Measurements from ENCODE around the gene KLHDC2.

KLHDC2 gene

GRCh38 chr14:49770212-49770817 is 2.4 kb downstream of the KLHDC2 start:
- Histone ChIP-seq H3K9me3 (ENCODE audit: control insufficient read depth, insufficient read depth, low read depth, low read length) (no peaks in the 10 kb centered on the region), H3K27ac (ENCODE audit: extremely low read depth, low read depth, low read length) (peak overlapping the region; percentile 55), H3K4me1 (ENCODE audit: control insufficient read depth, insufficient read depth, low read length) (peaks cover 18% of the 10 kb centered on the region), H3K4me3 (ENCODE audit: low read depth, low read length) (peak overlapping the region; percentile 3), H3K36me3 (ENCODE audit: control insufficient read depth in 2 of 2, insufficient read depth in 1 of 2, low read length in 2 of 2) (peaks cover 21% of the 10 kb centered on the region in 2 experiments)
- ChIA-PET CTCF (interaction anchor here (0.6 to 4.0 kb wide), 3 partner anchors 41 to 141 kb away, joined by 3 to 16 read pairs (median 4); partner anchors contain the start of gene DNAAF2), POLR2A (interaction anchor here (0.5 to 3.9 kb wide), 3 partner anchors 47 to 150 kb away, joined by 3 to 20 read pairs (median 4); partner anchors contain the start of genes MGAT2 and RPL36AL)
- TF ChIP-seq ZNF398 (tag by site-specific recombination; IDR thresholded peaks at IDR 0.05) (no peak), ZNF544 (tag by site-specific recombination; IDR thresholded peaks at IDR 0.05) (no peak), ZNF114 (tag by site-specific recombination; IDR thresholded peaks at IDR 0.05) (no peak), ZNF639 (tag by site-specific recombination; IDR thresholded peaks at IDR 0.05) (no peak), ZNF561 (tag by site-specific recombination; IDR thresholded peaks at IDR 0.05; ENCODE audit: borderline replicate concordance) (no peak), ZFP37 (tag by site-specific recombination; IDR thresholded peaks at IDR 0.05) (no peak), ZFP69B (tag by site-specific recombination; IDR thresholded peaks at IDR 0.05) (peak; percentile 83), ZNF341 (tag by site-specific recombination; IDR thresholded peaks at IDR 0.05; ENCODE audit: low read depth) (peak; percentile 56), ZIC2 (tag by site-specific recombination; IDR thresholded peaks at IDR 0.05) (peak; percentile 20; the same call in 1 of the 2 replicates), ZNF214 (tag by site-specific recombination; IDR thresholded peaks at IDR 0.05; ENCODE audit: borderline replicate concordance) (no peak), OSR2 (tag by site-specific recombination; IDR thresholded peaks at IDR 0.05) (peak; percentile 87), ZNF366 (tag by site-specific recombination; conservative IDR thresholded peaks at IDR 0.05) (no peak), ZNF600 (tag by site-specific recombination; IDR thresholded peaks at IDR 0.05) (no peak), HIC1 (tag by site-specific recombination; IDR thresholded peaks at IDR 0.05) (no peak), ZNF155 (tag by site-specific recombination; IDR thresholded peaks at IDR 0.05) (no peak), ZNF791 (tag by site-specific recombination; IDR thresholded peaks at IDR 0.05) (no peak), WT1 (tag by site-specific recombination; IDR thresholded peaks at IDR 0.05) (peak; percentile 69), KLF17 (tag by site-specific recombination; IDR thresholded peaks at IDR 0.05) (peak; percentile 46; the same call in 1 of the 2 replicates), ZNF677 (tag by site-specific recombination; IDR thresholded peaks at IDR 0.05) (no peak), FEZF1 (tag by site-specific recombination; IDR thresholded peaks at IDR 0.05) (0 out of 2 replicates have a peak, but pooled peaks have one; percentile 33), GLIS1 (tag by site-specific recombination; IDR thresholded peaks at IDR 0.05) (peak; percentile 35; the same call in 1 of the 2 replicates), EGR2 (tag by site-specific recombination; IDR thresholded peaks at IDR 0.05; ENCODE audit: low read depth) (no peak), ZNF404 (tag by site-specific recombination; IDR thresholded peaks at IDR 0.05) (no peak), ZNF571 (tag by site-specific recombination; IDR thresholded peaks at IDR 0.05) (no peak)
- TF ChIP-seq, protein P1, sequence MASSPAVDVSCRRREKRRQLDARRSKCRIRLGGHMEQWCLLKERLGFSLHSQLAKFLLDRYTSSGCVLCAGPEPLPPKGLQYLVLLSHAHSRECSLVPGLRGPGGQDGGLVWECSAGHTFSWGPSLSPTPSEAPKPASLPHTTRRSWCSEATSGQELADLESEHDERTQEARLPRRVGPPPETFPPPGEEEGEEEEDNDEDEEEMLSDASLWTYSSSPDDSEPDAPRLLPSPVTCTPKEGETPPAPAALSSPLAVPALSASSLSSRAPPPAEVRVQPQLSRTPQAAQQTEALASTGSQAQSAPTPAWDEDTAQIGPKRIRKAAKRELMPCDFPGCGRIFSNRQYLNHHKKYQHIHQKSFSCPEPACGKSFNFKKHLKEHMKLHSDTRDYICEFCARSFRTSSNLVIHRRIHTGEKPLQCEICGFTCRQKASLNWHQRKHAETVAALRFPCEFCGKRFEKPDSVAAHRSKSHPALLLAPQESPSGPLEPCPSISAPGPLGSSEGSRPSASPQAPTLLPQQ (tag by site-specific recombination; IDR thresholded peaks at IDR 0.05), result peak; percentile 81; the same call in 1 of the 2 replicates
- TF ChIP-seq, protein P2, sequence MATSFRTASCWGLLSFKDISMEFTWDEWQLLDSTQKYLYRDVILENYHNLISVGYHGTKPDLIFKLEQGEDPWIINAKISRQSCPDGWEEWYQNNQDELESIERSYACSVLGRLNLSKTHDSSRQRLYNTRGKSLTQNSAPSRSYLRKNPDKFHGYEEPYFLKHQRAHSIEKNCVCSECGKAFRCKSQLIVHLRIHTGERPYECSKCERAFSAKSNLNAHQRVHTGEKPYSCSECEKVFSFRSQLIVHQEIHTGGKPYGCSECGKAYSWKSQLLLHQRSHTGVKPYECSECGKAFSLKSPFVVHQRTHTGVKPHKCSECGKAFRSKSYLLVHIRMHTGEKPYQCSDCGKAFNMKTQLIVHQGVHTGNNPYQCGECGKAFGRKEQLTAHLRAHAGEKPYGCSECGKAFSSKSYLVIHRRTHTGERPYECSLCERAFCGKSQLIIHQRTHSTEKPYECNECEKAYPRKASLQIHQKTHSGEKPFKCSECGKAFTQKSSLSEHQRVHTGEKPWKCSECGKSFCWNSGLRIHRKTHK (tag by site-specific recombination; IDR thresholded peaks at IDR 0.05), result no peak
- TF ChIP-seq, protein P3, sequence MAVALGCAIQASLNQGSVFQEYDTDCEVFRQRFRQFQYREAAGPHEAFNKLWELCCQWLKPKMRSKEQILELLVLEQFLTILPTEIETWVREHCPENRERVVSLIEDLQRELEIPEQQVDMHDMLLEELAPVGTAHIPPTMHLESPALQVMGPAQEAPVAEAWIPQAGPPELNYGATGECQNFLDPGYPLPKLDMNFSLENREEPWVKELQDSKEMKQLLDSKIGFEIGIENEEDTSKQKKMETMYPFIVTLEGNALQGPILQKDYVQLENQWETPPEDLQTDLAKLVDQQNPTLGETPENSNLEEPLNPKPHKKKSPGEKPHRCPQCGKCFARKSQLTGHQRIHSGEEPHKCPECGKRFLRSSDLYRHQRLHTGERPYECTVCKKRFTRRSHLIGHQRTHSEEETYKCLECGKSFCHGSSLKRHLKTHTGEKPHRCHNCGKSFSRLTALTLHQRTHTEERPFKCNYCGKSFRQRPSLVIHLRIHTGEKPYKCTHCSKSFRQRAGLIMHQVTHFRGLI (tag by site-specific recombination; IDR thresholded peaks at IDR 0.05), result no peak
